ENCODE results near the gene GPRC5D. TPM values are rescaled to one million over a fixed set of nuclear protein-coding genes. Genes with fewer than 3 reads are reported as not detected.
A peak's percentile ranks its signal among the peaks of the same experiment; 100 is the strongest.

GPRC5D gene
- total and polyA plus RNA-seq, 8 donors, result 0.69 to 1.7 (median 0.84) TPM; not detected in 2

DNA sequence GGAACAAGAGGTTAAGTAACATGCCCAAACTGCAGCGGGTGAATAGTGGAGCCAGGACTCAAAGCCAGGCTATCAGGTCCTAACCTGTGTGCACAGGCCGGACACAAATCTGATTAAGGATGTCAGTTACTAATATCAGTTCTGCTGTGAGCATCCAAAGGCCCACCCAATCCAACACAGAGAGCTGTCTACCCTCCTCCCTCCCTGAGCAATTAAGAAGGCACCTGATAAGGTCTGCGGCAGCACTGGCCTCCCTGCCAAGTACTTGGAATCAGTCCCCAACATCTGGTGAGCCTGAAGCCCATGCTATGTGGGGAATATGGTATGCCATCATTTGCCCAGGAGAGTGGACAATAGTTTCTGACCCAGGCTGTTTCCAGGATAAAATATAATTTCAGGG is 44.2 kb upstream of the GPRC5D start:
- no peak for DNase-seq

DNA sequence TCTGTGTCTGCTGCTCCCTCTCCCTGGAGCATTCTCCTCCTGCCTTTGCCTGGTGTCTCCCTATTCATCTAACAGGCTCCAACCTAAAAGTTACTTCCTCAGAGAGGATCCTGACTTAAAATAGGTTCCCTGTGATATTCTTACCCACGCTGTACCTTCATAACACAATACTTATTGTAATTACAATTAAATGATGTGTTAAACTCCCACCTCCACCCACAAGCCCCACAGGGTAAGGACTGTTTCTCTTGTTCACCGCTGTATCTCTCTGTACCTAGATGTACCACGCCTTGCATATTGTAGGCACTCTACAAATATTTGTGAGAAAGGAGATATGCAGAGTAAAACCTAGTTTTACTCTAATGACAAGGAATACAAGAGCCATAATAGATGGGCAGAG is 43.1 kb upstream of the GPRC5D start:
- no peaks in the 10 kb centered on the region for H3K36me3 ChIP-seq
- ATAC-seq (no peak), DNase-seq (no peak)
- peaks cover 6 to 69% of the 10 kb centered on the region in 2 donors for H3K4me1 ChIP-seq
- H3K9me3 ChIP-seq, result no peaks in the 10 kb centered on the region
- intact Hi-C loops (cut with DNase I), result no loop called here
- H3K27ac ChIP-seq, result no peak overlapping the region
- no peaks in the 10 kb centered on the region for H3K27me3 ChIP-seq
- H3K4me3 ChIP-seq, result no peak overlapping the region
- TF ChIP-seq, protein P1, sequence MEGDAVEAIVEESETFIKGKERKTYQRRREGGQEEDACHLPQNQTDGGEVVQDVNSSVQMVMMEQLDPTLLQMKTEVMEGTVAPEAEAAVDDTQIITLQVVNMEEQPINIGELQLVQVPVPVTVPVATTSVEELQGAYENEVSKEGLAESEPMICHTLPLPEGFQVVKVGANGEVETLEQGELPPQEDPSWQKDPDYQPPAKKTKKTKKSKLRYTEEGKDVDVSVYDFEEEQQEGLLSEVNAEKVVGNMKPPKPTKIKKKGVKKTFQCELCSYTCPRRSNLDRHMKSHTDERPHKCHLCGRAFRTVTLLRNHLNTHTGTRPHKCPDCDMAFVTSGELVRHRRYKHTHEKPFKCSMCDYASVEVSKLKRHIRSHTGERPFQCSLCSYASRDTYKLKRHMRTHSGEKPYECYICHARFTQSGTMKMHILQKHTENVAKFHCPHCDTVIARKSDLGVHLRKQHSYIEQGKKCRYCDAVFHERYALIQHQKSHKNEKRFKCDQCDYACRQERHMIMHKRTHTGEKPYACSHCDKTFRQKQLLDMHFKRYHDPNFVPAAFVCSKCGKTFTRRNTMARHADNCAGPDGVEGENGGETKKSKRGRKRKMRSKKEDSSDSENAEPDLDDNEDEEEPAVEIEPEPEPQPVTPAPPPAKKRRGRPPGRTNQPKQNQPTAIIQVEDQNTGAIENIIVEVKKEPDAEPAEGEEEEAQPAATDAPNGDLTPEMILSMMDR (IDR thresholded peaks at IDR 0.05), result no peak

More for the DNA sequence above, 44.2 kb upstream of the GPRC5D start:
- Histone ChIP-seq H3K9me3 (no peaks in the 10 kb centered on the region), H3K27ac (no peak overlapping the region), H3K36me3 (no peaks in the 10 kb centered on the region), H3K27me3 (no peaks in the 10 kb centered on the region), H3K4me1 (peaks cover 6 to 64% of the 10 kb centered on the region in 2 donors), H3K4me3 (no peak overlapping the region)
- intact Hi-C loops (cut with DNase I), result no loop called here
- TF ChIP-seq, protein P1 (IDR thresholded peaks at IDR 0.05), result no peak
- no peak for ATAC-seq

DNA sequence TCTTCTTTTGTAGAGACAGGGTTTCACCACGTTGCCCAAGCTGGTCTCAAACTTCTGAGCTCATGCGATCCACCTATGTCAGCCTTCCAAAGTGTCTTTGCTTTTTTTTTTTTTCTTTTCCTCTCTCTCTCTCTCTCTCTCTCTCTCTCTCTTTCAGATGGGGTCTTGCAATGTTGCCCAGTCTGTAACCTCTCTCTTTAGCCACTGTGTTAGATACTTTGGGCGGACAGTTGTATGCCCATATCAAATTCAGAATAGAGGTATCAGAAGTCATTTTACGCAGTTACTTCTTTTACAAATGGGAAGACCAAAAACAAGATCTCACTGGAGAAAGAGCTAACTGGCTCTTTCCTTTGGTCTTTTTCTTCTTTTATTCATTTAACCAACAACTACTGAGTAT is 41.4 kb upstream of the GPRC5D start:
- intact Hi-C loops (cut with DNase I), result no loop called here
- TF ChIP-seq, protein P1 (IDR thresholded peaks at IDR 0.05), result no peak
- Histone ChIP-seq H3K36me3 (peaks cover 0 to 8% of the 10 kb centered on the region in 2 donors), H3K27me3 (no peaks in the 10 kb centered on the region), H3K4me1 (peaks cover 0 to 55% of the 10 kb centered on the region in 2 donors), H3K4me3 (no peak overlapping the region), H3K27ac (peak overlapping the region; percentile 82 to 86), H3K9me3 (no peaks in the 10 kb centered on the region)
- no peak for DNase-seq
- no peak for ATAC-seq

DNA sequence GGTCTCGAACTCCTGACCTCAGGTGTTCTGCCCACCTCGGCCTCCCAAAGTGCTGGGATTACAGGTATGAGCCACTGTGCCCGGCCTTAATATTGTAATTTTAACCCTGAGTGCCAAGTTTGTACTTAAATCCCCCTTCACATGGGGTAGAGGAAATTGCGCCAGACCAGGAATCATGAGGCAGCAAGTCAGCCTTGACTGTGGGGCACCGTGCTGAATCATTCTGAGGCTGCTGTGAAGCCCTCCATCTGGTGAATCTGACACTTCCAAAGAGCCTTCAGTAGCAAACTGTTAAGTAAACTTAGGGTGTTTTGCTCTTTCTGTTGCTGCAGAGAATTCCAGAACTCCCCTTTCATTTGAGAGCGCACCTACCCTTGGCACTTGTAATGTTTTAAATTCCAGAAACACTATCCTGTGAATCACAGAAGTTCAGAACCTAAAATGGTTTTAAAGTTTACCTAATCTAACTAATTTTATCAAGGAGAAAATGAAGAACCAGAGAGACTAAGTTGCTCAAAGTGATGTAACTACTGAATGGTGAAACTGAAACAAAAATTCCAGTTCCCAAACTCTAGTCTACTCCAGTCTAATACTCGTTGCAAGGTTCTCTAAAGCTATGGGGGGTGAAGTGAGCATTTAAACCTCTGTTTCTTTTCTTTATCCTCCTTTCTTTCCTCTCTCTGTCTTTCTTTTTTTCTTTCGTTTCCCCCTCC is 40.6 kb upstream of the GPRC5D start:
- Histone ChIP-seq H3K27me3 (no peaks in the 10 kb centered on the region), H3K4me1 (peaks cover 0 to 47% of the 10 kb centered on the region in 2 donors), H3K9me3 (no peaks in the 10 kb centered on the region), H3K27ac (peak overlapping the region; percentile 82 to 86), H3K4me3 (peak overlapping the region in 1 of 2 donors; percentile 8), H3K36me3 (peaks cover 0 to 16% of the 10 kb centered on the region in 2 donors)
- intact Hi-C loops (cut with DNase I), result no loop called here
- TF ChIP-seq, protein P1 (IDR thresholded peaks at IDR 0.05), result no peak
- peak in 2 of 4 donors; percentile 76 to 88 for DNase-seq
- peak; percentile 82 for ATAC-seq

DNA sequence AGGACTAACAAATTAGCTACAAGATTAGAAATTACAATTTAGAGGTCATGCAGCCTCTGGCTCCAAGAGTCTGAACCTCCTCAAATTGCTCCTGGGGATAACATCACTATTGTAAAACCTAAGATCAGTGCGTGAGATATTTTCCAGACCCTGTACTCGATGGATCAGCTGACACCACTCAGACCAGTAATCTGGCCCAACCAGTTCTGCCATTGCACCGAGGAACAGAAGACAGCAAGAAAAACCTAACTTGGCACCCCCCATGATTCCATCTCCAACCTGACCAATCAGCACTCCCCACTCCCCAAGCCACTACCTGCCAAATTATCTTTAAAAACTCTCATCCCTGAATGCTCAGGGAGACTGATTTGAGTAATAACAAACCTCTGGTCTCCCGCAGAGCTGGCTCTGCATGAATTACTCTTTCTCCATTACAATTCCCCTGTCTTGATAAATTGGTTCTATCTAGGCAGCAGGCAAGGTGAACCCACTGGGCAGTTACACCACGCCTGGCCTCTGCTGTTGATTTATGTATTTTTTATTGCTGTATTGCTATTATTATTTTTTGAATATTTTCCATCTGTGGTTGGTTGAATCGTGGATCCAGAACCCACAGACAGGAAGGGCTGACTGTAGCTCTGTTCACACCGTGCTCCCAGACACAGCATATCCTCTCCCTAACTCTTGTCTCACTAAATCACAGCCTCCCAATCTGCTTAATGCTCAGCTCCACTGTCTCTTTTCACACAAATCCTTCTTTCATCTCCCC is 38.9 kb upstream of the GPRC5D start:
- intact Hi-C loops (cut with DNase I), result no loop called here
- Histone ChIP-seq H3K27me3 (no peaks in the 10 kb centered on the region), H3K27ac (no peak overlapping the region), H3K4me3 (no peak overlapping the region), H3K9me3 (no peaks in the 10 kb centered on the region), H3K4me1 (peaks cover 0 to 35% of the 10 kb centered on the region in 2 donors), H3K36me3 (peaks cover 0 to 33% of the 10 kb centered on the region in 2 donors)
- TF ChIP-seq, protein P1 (IDR thresholded peaks at IDR 0.05), result no peak
- no peak for ATAC-seq
- no peak for DNase-seq

Measured in left lung (tissue), 10 donors.